HG03520 (cell line): ENCODE data around the gene LRIT1.

Source experiments
- ATAC-seq: cut with Tn5 transposase; IDR thresholded peaks from one replicate; pipeline ENCODE4 v1.9.1; 2021; ENCODE audit warnings: mild to moderate bottlenecking, moderate library complexity; ENCODE audit not compliant: unreplicated experiment

LRIT1 gene

DNA sequence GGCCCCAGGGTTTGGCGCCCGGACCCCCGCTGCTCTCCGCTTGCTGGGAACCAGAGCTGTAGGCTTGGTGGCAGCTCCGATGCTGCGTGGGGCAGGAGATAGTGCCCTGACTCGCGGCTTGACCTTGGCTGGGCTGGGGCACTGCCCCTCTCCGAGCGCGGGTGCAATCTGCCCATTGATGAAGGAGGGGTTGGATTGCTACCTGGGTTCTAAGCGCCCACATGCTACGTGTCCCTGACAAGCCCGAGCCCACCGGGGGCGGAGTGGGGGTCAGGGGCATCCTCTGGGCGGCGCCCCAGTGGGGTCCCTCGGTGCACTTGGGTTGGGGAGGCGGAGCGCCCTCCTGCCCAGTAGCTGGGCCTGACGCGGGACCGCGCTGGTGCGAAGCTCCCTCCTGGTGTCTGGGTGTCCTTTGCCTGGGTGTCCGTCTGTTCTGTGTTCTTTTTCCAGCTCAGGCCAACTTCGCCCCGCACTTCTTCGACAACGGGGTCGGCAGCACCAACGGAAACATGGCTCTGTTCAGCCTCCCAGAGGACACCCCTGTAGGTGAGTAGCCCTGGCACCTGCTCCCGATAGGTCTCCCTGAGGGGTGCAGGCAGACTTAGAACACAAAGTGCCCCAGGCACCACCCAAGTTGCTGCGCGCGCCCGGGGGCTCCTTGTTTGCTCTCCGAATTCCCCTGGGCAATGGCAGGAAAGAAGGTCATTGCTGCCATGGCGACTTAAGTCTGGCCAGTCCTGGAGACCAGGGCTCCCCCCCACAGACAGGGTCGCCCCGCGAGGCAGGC is 46.1 kb downstream of the LRIT1 start:
- no peak for ATAC-seq

DNA sequence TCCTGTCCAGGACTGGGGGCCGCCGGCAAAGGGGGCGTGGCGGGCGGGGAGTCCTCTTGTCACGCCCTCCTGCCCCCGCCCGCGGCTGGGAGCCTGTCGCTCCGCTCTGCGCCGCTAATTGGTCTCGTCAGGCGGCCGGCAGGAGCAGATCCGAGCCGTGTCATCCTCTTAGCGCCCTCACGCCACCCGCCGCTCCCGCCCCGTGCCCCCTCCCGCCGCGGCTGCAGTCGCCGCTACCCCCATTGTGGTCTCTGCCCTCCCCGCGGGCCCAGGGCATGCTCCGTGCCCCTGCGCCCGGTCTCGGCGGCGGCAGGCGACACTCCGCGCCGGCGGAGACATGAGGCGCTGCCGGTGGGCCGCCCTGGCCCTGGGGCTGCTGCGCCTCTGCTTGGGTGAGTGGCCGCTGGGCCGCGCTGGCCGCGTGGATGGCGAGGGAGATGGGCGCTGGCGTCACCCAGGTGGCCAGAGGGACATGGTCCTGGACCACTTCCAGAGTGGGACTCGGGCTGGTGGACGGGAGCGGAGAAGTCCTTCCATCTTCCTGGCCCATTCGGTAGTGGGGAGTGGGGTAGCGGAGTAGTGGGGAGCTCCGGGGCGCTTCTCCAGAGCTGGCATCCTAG is 46.8 kb downstream of the LRIT1 start, which contains the start of gene CDHR1:
Gene CDHR1 (plus strand): TSS at position 114 of the 620 bp plus-strand sequence. CDS start 224 bp downstream, at position 338.
- ATAC-seq, result peak; percentile 75

DNA sequence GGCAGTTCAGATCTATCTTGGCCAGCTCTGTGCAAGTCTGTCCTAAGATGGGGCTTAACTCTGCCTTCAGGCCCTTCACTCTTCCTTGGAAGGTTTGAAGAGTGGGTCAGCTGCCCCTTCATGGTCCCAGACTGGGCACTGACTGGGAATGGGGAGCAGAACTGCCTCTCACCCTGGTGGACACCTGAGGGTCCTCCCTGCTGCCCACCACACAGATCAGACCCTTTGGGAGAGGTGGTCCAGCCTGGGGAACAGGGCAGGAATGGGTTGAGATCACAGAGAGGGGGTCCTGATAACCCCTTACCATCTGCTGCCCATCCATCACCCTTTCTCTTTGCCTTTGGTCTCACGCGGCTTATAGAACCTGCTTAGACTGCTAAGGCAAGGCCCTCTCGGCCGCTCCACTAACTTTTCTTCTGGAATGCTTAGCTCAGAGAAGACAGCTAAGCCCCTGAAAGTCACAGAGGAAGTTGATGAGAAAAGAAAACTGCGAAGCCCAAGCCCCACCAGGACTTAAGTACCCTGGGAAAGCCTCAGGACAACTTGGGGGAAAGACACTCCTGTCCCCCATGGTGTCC is 47.4 kb downstream of the LRIT1 start:
- no peak for ATAC-seq

DNA sequence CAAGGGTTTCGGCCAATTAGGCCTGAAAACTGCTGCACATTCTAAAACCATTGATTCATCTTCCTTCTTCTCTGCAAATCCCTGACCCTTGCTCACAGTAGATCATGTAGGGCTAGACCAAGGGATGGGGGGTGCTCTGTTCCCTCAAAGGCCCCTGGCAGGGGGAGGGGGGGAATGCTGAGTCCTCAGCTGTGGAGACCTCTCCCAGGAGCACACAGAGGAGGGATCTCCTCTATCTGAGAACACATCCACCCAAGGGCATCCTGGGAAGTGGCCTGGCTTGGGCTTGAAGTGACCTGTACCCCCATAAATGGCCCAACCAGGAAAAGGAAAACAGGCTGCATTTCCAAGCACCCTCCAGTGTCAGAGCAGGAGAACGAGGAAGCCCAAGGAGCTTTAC is 48.0 kb downstream of the LRIT1 start:
- no peak for ATAC-seq

DNA sequence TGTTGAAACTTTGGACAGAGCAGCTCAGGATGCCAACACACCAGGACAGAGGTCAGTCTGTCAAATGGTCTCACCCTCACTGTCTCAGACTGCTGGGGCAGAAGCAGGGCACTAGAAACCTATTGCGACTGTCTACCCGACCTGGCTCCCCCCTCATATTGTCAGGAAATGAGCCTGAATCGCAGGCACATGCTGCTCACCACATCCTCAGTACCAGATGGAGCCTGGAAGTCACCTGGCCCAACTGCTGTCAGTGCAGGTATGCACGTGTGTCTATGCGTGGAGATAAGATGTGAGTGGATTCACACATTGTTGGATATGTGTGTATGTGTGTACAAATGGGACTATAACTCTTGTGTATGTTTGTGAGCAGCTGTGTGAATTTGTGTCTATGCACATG is 50.2 kb downstream of the LRIT1 start:
- ATAC-seq, result no peak

DNA sequence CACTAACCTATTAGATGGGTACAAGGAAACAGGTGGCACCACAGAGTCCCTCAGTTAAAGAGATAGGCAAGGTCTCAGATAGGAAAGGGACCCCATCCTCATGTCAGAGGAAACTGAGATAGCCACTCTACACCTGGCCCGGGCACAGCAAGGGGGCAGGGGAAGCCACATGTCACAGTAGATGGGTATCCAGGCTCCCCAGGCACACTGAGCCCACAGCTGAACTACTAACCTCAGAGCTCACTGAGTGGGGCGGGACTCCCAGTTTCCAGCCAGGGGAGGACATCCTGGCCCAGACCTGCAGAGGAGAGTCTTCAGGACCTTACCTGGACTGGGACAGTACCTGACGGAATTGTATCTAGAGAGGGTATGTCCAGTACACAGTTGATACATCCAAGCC is 50.7 kb downstream of the LRIT1 start:
- no peak for ATAC-seq

DNA sequence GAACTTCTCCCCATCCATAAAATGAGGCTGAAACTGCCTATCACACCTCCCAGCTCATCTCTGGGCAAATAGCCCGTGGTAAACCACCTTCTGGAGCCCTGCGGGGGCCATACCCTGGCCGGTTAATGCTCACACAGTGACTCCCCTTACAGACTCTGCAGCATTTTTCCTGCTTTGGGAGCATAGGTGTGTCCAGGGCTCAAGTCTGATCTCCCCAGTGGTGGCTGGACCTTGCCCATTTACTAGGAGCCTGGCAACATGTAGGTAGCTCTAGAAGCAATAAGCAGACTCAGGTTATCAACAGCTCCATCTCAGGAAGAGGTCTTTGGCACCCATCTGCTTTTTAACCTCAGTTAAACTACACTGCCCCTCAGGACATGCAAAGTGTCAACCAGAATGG is 52.5 kb downstream of the LRIT1 start:
- no peak for ATAC-seq

DNA sequence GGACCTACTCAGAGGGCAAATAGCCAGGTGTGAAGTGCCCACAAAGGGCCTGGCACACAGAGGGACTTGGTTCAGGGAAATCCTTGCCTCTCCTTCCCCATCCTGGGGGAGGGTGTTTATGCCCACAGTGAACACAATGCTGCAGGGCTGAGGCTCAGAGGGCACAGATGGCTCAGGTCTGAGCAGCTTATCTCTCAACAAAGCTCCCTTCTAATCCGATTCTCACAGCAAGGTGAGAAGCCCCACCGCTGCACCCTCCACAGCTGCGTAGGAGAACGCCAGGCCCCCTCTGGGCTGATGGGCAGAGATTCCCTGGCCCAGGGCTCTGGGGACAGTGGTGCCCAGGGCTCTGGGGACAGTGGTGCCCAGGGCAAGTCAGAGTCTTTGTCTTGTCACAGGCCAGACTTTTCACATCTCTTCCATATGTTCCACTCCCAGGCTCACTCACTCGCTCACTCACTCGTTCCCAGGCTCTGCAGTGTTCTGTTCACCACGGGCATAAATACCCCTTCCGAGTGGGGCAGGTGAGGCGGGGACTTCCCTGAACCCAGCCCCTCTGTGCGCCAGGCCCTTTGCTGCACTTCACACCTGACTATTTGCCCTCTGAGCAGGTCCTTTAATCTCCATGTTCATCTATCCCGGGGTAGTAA is 55.7 kb downstream of the LRIT1 start:
- no peak for ATAC-seq

DNA sequence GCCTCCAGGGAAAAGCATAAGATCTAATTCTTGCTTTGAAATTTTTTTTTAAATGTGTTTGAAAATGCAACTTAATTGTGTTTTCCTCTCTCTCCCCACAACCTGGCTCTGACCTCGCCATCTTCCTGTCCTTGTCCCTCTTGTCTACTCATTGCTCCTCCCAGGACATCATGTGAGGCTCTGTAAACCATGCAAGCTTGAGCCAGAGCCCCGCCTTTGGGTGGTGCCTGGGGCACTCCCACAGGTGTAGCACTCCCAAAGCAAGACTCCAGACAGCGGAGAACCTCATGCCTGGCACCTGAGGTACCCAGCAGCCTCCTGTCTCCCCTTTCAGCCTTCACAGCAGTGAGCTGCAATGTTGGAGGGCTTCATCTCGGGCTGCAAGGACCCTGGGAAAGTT is 56.8 kb downstream of the LRIT1 start:
- no peak for ATAC-seq

DNA sequence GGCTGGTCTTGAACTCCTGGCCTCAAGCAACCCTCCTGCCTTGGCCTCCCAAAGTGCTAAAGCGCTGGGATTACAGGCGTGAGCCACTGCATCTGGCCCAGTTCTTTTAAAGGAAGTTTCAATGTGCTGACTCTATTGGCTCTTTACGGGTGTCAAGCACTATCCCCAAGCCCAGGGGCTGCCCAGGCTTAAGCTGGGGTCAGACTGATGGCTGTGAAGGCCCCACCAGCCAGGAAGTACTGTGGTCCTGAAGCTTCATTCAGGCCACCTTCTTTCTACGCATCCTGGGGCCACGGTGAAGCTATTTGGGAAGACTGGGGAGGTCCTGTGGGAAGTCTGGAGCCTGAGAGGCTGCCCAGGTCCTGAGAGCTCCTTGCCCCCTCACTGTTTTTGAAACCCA is 59.7 kb downstream of the LRIT1 start:
- no peak for ATAC-seq
